ENCODE data around the gene METTL17. TPM values are rescaled to one million over a fixed set of nuclear protein-coding genes. Genes with fewer than 3 reads are reported as not detected.

METTL17 gene
- total and polyA plus RNA-seq, 2 of the 13 experiments (the other 11 are each of a cell fraction or from before 2014, with no cell fraction given): 122 to 199 TPM

DNA sequence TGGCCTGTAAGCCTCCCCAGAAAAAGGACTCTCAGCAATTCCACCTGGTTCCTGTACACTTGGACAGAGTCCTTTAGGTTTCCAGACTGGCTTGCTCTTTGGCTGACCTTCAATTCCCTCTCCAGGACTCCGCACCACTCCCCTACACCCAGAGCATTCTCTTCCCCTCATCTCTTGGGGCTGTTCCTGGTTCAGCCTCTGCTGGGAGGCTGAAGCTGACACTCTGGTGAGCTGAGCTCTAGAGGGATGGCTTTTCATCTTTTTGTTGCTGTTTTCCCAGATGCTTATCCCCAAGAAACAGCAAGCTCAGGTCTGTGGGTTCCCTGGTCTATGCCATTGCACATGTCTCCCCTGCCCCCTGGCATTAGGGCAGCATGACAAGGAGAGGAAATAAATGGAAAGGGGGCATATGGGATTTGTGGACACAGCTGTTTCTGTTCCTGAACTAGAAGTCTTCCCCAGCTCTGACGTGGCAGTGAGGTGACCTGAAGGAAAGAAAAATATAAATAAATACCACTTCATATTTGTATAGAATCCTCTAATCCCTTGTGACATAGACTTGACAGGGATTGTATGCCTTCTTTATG, 53.7 kb downstream of the METTL17 start (continued):
- TF ChIP-seq ATAD3A (CRISPR knock-in tag; IDR thresholded peaks at IDR 0.05) (no peak), PCBP2 (optimal IDR thresholded peaks at IDR 0.05; ENCODE audit: low read depth, low read length, poor library complexity, severe bottlenecking) (no peak), ZNF350 (CRISPR knock-in tag; IDR thresholded peaks at IDR 0.05; ENCODE audit: borderline replicate concordance, low read depth) (0 out of 2 replicates have a peak, but pooled peaks have one; percentile 12), NRL (CRISPR knock-in tag; IDR thresholded peaks at IDR 0.05; ENCODE audit: borderline replicate concordance) (no peak), FOXO1 (CRISPR knock-in tag; IDR thresholded peaks at IDR 0.05) (no peak), ZC3H13 (CRISPR knock-in tag; IDR thresholded peaks at IDR 0.05) (no peak)
- TF ChIP-seq, protein P1, sequence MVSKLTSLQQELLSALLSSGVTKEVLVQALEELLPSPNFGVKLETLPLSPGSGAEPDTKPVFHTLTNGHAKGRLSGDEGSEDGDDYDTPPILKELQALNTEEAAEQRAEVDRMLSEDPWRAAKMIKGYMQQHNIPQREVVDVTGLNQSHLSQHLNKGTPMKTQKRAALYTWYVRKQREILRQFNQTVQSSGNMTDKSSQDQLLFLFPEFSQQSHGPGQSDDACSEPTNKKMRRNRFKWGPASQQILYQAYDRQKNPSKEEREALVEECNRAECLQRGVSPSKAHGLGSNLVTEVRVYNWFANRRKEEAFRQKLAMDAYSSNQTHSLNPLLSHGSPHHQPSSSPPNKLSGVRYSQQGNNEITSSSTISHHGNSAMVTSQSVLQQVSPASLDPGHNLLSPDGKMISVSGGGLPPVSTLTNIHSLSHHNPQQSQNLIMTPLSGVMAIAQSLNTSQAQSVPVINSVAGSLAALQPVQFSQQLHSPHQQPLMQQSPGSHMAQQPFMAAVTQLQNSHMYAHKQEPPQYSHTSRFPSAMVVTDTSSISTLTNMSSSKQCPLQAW (CRISPR knock-in tag; IDR thresholded peaks at IDR 0.05): no peak
- TF ChIP-seq, protein P2, sequence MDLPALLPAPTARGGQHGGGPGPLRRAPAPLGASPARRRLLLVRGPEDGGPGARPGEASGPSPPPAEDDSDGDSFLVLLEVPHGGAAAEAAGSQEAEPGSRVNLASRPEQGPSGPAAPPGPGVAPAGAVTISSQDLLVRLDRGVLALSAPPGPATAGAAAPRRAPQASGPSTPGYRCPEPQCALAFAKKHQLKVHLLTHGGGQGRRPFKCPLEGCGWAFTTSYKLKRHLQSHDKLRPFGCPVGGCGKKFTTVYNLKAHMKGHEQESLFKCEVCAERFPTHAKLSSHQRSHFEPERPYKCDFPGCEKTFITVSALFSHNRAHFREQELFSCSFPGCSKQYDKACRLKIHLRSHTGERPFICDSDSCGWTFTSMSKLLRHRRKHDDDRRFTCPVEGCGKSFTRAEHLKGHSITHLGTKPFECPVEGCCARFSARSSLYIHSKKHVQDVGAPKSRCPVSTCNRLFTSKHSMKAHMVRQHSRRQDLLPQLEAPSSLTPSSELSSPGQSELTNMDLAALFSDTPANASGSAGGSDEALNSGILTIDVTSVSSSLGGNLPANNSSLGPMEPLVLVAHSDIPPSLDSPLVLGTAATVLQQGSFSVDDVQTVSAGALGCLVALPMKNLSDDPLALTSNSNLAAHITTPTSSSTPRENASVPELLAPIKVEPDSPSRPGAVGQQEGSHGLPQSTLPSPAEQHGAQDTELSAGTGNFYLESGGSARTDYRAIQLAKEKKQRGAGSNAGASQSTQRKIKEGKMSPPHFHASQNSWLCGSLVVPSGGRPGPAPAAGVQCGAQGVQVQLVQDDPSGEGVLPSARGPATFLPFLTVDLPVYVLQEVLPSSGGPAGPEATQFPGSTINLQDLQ (CRISPR knock-in tag; IDR thresholded peaks at IDR 0.05): no peak

All from HepG2 (cell line).